OCI-LY3 (cell line): ENCODE data around the gene PSMA1.

Source experiments
- H2AFZ ChIP-seq: fragments of 200-600, 300-600 bp; shearing (Covaris generic); 2 replicates; pipeline ENCODE4 v1.6.0; 2014; ENCODE audit warnings: antibody characterized with exemption, low read depth, low read length
- H3K27ac ChIP-seq: fragments of 200-600, 300-600 bp; sonication (generic); 2 replicates; pipeline ENCODE4 v1.5.1; 2014; ENCODE audit warnings: mild to moderate bottlenecking, low read length, moderate library complexity, mixed read lengths
- H3K27me3 ChIP-seq: fragments of 200-600, 300-600 bp; sonication (generic); 2 replicates; pipeline ENCODE4 v1.6.1; 2014; ENCODE audit warnings: low read depth, low read length, mixed read lengths
- H3K36me3 ChIP-seq: fragments of 200-600, 300-600 bp; sonication (generic); replicated peaks from 2 replicates; pipeline ENCODE3; 2014; ENCODE audit warnings: low read depth, low read length, mixed read lengths
- H3K4me1 ChIP-seq: fragments of 300-600, 200-600 bp; sonication (generic); 2 replicates; pipeline ENCODE4 v1.6.1; 2014; ENCODE audit warnings: low read length, mixed read lengths
- H3K4me2 ChIP-seq: fragments of 200-600, 300-600 bp; sonication (generic); 2 replicates; pipeline ENCODE4 v1.6.1; 2014; ENCODE audit warnings: low read length, mixed read lengths
- H3K4me3 ChIP-seq: fragments of 300-600, 200-600 bp; sonication (generic); 2 replicates; pipeline ENCODE4 v1.5.1; 2014; ENCODE audit warnings: antibody characterized with exemption, mild to moderate bottlenecking, low read length, moderate library complexity
- H3K79me2 ChIP-seq: fragments of 300-600, 200-600 bp; shearing (Covaris generic); 2 replicates; pipeline ENCODE4 v1.6.1; 2014; ENCODE audit warnings: mild to moderate bottlenecking, low read length, mixed read lengths
- H3K9ac ChIP-seq: fragments of 300-600, 200-600 bp; shearing (Covaris generic); 2 replicates; pipeline ENCODE4 v1.6.0; 2014; ENCODE audit warnings: mild to moderate bottlenecking, low read length, moderate library complexity
- H3K9me3 ChIP-seq: fragments of 200-600, 300-600 bp; shearing (Covaris generic); 2 replicates; pipeline ENCODE4 v1.6.1; 2014; ENCODE audit warnings: low read length, mixed read lengths; ENCODE audit not compliant: insufficient read depth
- H4K20me1 ChIP-seq: fragments of 200-600, 300-600 bp; sonication (generic); 2 replicates; pipeline ENCODE4 v1.6.1; 2016; ENCODE audit warnings: low read length, mixed read lengths; ENCODE audit not compliant: insufficient read depth
- CTCF ChIP-seq: fragments of 200-600, 300-600 bp; sonication (generic); IDR thresholded peaks from 2 replicates; pipeline ENCODE4 v1.5.1; 2014; ENCODE audit warnings: antibody characterized with exemption, low read length, low read depth
- EZH2phosphoT487 ChIP-seq: fragments of 200-600 bp; shearing (Covaris generic); IDR thresholded peaks from 2 replicates; pipeline ENCODE4 v1.6.1; 2018; ENCODE audit warnings: antibody characterized with exemption, mixed run types, low read depth

PSMA1 gene

DNA sequence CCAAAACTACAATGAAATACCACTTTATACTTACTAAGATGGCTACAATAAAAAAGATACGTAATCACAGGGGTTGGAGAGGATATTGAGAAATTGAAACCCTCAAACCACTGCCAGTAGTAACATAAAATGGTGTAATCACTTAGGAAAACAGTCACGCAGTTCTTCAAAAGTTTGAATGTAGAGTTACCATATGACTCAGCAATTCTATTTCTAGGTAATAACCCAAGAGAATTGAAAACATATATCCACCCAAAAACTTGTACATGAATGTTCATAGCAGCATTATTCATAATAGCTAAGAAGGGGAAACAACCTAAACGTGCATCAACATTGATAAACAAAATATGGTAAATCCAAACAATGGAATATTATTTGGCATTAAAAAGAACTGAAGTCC lies 24.4 kb upstream of the PSMA1 start:
- Histone ChIP-seq H3K9ac (no peak overlapping the region), H3K27me3 (no peaks in the 10 kb centered on the region), H2AFZ (no peak overlapping the region), H3K36me3 (no peaks in the 10 kb centered on the region), H4K20me1 (no peaks in the 10 kb centered on the region), H3K27ac (no peak overlapping the region), H3K4me3 (peak overlapping the region; percentile 18; the same call in 1 of the 2 replicates), H3K4me2 (peak overlapping the region; percentile 38), H3K79me2 (no peaks in the 10 kb centered on the region), H3K4me1 (peaks cover 12% of the 10 kb centered on the region), H3K9me3 (no peaks in the 10 kb centered on the region)
- TF ChIP-seq EZH2phosphoT487 = no peak
- TF ChIP-seq CTCF = no peak

DNA sequence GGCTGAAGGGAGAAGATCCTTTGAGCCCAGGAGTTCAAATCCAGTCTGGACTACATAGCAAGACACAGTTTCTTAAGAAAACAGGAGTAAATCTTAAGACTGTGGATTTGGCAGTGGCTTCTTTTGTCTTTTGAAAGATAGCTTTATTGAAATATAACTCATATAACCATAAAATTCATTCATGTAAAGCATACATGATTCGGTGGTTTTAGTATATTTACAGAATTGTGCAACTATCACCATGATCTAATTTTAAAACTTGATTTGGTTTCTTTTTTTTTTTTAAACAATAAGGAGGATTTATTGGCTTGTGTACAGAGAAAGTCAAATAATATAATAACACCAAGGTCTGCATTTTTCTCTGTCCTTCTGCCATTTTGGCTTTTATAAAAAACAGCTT lies 23.1 kb upstream of the PSMA1 start:
- no peaks in the 10 kb centered on the region for H3K79me2 ChIP-seq
- peaks cover 12% of the 10 kb centered on the region for H3K4me1 ChIP-seq
- no peak overlapping the region for H3K4me2 ChIP-seq
- no peaks in the 10 kb centered on the region for H3K9me3 ChIP-seq
- H4K20me1 ChIP-seq = no peaks in the 10 kb centered on the region
- H3K27me3 ChIP-seq = no peaks in the 10 kb centered on the region
- H3K9ac ChIP-seq = no peak overlapping the region
- TF ChIP-seq EZH2phosphoT487 (no peak), CTCF (no peak)
- no peaks in the 10 kb centered on the region for H3K36me3 ChIP-seq
- no peak overlapping the region for H3K4me3 ChIP-seq
- no peak overlapping the region for H3K27ac ChIP-seq
- no peak overlapping the region for H2AFZ ChIP-seq

DNA sequence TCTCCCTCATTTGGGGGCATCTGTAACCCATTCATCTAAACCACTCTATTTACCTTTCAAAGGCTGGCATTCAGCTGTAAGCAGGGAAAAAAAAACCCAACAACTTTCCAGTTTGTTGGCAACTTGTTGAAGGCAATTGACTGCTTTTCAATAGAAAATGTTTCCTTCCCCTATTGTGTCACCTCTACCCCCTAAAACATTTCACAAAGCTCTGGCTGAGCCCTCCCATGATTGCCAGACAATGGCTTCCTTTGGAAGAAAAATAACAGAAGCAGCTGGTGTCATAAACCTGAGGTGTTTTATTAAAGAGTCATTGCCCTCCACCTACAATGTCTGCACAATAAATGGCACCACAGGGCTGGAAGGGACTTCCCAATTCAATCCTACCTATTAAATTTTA lies 22.1 kb upstream of the PSMA1 start:
- Histone ChIP-seq H3K27ac (no peak overlapping the region), H3K9me3 (no peaks in the 10 kb centered on the region), H3K4me2 (no peak overlapping the region), H2AFZ (no peak overlapping the region), H3K79me2 (no peaks in the 10 kb centered on the region), H3K4me3 (no peak overlapping the region), H4K20me1 (no peaks in the 10 kb centered on the region), H3K4me1 (peaks cover 16% of the 10 kb centered on the region), H3K36me3 (no peaks in the 10 kb centered on the region), H3K27me3 (no peaks in the 10 kb centered on the region), H3K9ac (no peak overlapping the region)
- no peak for TF ChIP-seq EZH2phosphoT487
- TF ChIP-seq CTCF = no peak

DNA sequence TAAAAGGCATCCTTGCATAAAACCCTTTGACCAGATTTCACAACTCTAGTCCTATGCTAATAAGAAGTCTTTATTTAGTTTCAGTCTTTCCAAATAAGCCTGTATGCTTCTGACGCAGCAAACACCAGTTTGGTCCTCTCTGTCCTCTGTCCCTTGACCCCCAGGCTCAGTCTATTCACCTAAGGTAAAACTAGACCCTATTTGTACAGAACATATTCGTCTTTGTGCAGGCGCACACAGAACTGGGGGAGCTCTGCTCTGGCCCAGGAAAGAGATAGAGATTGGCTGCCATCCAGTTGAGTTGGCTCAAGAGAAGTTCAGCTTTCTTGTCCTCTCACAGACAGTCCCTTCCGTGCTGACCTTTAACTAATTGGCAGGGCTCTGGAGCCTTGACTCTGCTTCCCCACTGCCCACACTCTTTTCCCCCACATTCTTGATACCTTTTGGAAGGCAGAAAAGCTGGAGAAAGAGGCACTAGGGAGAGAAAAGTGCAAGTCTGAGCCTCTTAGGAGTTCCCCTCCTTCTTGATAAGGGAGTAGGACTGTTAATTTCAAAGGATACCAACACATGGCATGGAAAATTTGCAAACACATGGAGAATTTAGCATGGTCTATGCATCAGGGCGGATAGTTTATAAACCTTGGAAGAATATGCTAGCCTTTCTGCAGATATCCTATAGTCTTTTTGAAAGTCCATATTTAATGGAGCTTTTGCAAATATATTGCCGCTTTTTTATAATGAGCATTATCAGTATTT lies 21.2 kb upstream of the PSMA1 start:
- Histone ChIP-seq H3K79me2 (no peaks in the 10 kb centered on the region), H3K4me2 (no peak overlapping the region), H3K9ac (no peak overlapping the region), H3K9me3 (no peaks in the 10 kb centered on the region), H3K27ac (no peak overlapping the region), H4K20me1 (no peaks in the 10 kb centered on the region), H3K36me3 (no peaks in the 10 kb centered on the region), H3K27me3 (no peaks in the 10 kb centered on the region), H3K4me3 (no peak overlapping the region), H3K4me1 (peaks cover 18% of the 10 kb centered on the region), H2AFZ (no peak overlapping the region)
- TF ChIP-seq EZH2phosphoT487 (no peak), CTCF (no peak)
